ENCODE measurements around the gene SLC2A9.
"Not testable (repeated sequence)": the region's sequence is repeated elsewhere in the genome, so short reads cannot be mapped to it uniquely, and the experiment has no call there.

Gene SLC2A9

DNA sequence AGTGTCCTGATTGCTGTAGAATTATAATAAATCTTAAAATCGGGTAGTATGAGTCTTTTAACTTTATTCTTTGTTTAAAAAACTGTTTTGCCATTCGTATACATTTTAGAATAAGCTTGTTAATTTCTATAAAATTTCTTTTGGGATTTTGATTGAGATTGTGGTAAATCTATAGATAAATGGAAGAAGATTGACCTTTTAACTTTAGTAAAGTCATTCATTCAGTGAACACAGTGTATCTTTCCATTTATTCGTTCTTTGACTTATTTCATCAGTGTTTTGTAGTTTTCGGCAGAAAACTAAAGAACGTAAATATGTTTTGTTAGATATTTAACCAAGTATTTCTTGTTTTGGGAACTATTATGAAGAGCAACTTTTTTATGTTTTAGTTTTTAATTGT lies 201.0 kb downstream of the SLC2A9 start:
- no peak for DNase-seq (ENCODE audit: low spot score)

DNA sequence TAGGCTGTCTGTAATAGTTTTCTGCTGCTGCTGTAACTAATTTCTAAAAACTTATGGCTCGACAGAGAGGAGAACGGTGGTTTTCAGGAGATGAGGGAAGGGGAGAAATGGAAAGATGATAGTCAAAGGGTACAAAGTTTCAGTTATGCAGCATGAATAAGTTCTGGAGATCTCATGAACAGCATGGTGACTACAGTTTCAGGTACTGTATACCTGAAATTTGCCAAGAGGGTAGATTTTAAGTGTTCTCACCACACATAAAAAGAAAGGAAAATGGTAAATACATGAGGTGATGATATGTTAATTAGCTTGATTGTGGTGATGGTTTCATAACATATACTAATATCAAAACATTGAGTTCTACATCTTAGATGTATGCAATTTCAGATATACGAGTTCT lies 205.0 kb downstream of the SLC2A9 start:
- no peak for DNase-seq (ENCODE audit: low spot score)

DNA sequence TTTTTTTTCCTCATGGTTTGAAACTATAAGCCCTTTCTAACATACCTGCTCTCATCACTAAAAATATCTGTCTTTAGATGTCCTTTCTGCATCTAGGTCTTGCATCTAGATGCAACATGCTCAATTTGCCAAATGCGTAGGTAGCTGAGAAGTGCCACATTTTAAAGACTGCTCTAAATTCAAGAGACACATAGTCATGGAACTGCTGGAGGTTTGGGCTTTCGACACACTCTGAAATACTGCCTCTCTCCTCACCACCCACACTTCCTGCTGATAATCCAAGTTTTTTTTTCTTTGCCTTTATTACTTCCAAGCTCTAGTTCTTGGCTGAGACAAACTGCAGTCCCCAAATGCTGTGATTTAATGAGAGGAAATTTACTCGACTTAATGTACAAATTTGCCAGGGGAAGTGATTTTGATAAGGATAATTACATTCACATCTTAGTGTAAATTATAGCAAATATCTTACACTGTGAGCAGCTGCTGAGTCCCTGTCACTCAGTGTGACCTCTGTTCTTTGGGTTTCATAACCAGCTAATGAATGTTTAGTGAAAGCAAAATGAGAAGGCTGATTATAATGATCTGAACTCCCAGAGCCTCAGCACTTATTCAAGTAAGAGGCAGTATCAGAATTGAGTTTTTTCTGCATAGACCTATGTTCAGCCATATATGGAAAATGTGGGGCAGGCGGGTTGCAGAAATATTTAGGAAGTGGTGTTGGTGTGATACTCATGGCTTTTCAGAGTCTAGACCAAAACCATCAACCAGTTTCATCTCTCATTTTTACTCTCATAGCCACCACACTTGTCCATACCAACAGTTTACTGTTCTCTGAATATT lies 208.6 kb downstream of the SLC2A9 start:
- DNase-seq (ENCODE audit: low spot score): no peak

DNA sequence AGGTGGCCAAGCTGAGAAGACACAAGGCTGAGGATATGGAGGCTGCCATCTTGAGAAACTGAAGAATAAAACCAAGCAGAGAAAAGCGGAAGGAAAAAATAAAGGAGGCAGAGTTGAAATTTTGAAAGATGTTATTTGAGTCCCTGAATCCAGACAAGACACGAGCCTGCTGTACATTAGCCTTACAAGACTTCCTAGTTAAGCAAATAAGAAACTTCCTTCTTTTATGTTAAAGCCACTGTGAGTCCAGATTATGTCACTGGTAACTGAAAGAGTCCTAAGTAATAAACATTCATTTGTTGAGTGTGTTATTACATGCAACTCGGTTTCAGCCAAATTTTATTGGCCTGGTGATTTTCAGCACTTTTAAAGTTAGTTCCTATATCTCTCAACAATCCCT lies 209.5 kb downstream of the SLC2A9 start:
- no peak for DNase-seq (ENCODE audit: low spot score)

DNA sequence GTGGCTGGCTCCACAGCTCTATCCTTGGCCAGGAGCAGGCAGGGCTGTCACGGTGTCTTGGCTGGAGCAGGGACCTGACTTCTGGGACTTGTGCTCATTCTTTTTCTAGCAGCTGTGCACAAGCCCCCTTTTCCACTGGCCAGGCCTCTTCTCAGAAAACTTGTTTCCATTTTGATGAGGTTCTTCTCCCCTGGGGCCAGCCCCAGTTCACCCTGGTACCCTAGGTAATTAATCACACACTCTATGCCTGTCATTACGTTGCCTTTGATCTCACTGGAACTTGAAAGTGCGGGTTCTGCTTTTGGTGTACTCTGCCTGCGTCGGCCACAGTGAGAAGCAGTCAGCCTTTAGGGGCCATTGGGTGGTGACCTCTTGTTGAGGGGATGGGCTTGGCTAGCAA lies 213.2 kb downstream of the SLC2A9 start:
- no peak for DNase-seq (ENCODE audit: low spot score)

DNA sequence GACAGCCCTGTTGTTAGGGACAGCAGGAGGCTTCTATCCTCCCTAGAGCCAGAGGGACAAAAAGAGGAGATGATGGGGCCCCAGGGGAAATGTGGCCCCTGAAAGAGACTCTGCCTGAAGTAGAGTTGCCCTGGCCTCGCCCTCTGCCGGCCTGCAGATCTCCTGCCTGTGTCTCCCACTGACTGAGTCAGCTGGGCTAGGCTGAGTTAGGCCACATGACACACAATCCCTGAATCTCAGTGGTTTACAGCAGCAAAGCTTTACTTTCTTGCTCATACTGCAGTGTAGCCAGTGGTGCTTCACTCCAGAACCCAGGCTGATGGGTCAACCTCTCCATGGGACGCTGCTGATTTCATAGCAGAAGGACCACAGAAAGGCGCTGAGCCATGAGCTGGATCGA lies 216.4 kb downstream of the SLC2A9 start:
- no peak for DNase-seq (ENCODE audit: low spot score)

DNA sequence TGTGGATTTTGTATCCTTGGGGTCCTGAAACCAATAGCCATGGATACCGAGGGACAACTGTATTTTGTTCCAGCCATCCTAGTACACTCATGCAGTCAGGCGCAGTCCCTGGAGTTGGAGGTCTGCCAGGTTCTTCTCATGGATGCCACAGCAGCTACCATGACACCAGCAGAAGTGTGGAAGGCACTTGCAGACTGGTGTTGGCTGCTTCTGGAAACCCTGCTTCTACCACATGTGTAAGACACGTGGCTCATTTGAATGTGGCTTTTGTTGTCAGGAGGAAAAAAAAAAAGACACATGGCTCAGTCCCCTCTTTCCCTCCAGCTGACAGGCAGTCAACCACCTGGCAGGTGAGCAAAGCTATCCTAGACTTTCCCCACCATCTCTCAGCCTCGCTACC lies 220.4 kb downstream of the SLC2A9 start:
- no peak for DNase-seq (ENCODE audit: low spot score)

DNA sequence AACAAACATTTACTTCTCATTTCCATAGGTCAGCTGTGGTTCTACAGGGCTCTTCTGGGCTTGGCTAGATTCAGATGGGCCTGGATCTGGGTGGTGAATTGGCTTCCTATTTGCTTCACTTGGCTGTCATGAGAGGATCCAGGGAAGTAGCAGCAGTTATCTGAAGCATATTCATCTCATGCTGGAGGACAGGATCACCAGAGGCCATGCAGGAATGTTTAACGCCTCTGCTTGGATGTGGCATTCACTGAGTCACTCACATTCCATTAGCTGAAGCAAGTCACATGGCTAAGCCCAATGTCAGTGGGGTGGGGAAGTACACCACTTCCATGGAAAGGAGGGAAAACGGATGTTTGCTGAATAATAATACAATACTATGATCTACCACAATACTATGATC lies 224.7 kb downstream of the SLC2A9 start:
- DNase-seq (ENCODE audit: low spot score): not testable (repeated sequence)

DNA sequence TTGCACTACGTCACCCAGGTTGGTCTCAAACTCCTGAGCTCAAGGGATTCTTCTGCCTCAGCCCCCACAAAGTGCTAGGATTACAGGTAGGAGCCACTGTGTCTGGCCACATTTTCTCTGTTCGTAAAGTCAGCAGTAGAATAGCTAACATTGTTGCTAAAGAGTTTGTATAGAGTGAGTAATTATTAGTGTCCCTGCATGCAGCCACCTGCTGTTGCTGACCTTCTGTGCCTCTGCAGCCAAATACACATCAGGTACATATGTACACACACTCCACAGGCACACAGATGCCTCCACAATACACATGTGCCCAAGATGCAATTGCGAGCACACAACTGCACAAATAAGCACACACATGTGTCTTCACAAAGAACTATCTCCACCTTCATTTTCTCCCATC lies 228.9 kb downstream of the SLC2A9 start:
- no peak for DNase-seq (ENCODE audit: low spot score)

DNA sequence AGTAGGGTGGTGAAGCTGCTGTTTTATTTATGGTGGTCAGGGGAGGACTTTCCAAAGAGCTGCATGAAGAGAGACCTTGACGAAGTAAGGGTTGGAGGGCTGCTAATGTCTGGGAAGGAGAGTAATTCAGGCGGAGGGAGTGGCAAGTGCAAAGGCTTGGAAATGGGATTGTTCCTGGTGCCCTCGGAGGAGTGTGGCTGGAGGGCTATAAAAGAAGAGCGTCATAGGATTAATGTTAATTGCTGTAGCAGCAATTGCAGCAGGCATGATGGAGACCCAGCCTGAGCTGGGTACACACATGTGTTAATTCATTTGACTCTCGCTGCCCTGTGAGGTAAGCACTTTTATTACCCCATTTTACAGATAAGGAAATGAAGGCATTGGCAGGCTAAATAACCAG lies 235.4 kb downstream of the SLC2A9 start:
- not testable (repeated sequence) for DNase-seq (ENCODE audit: low spot score)

DNA sequence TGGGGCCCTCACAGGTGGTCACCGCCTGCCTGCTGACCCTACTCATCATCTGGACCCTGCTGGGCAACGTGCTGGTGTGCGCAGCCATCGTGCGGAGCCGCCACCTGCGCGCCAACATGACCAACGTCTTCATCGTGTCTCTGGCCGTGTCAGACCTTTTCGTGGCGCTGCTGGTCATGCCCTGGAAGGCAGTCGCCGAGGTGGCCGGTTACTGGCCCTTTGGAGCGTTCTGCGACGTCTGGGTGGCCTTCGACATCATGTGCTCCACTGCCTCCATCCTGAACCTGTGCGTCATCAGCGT lies 239.2 kb downstream of the SLC2A9 start:
- DNase-seq (ENCODE audit: low spot score): no peak

DNA sequence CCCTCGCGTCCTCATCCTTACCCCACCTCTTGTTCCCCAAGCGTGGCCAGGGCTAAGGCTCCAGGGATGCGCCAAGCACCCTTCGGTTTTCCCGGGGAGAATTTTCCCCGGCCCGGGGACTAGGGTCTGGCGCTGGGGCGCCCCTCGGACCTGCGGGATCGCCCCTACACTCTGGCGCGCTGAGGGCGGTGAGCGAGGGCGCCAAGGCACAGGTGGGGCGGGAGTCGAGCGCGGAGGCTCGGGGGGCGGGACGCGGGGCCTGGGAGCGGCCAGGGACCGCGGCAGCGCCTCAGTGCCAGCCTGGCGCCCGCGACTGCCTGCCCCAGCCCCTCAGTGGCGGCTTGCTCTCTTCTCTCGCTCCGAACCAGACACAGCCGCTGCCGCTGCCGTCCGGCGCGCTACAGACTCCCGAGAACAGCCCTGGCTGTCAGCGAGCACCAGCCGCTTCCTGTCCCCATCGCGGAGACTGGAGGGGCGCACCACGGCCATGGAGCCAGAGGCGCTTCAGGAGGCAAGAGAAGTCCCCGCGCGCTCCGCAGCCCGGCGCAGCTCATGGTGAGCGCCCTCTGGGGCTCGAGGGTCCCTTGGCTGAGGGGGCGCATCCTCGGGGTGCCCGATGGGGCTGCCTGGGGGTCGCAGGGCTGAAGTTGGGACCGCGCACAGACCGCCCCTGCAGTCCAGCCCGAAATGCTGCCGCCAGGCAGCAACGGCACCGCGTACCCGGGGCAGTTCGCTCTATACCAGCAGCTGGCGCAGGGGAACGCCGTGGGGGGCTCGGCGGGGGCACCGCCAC lies 239.8 kb downstream of the SLC2A9 start, which contains the start of gene DRD5:
TSS of gene DRD5 (plus strand) at position 292 of the 793 bp plus-strand sequence. CDS start at position 688, 396 bp downstream.
- no peak for DNase-seq (ENCODE audit: low spot score)

Measured in CD4-positive, alpha-beta T cell treated with Interleukin-15 for 4 hours (primary cell).